ENCODE results near the gene COL24A1. TPM values are rescaled to one million over a fixed set of nuclear protein-coding genes. Genes with fewer than 3 reads are reported as not detected.

Gene COL24A1
- total and polyA plus RNA-seq, 12 donors = 0.04 to 2.3 (median 0.54) TPM

DNA sequence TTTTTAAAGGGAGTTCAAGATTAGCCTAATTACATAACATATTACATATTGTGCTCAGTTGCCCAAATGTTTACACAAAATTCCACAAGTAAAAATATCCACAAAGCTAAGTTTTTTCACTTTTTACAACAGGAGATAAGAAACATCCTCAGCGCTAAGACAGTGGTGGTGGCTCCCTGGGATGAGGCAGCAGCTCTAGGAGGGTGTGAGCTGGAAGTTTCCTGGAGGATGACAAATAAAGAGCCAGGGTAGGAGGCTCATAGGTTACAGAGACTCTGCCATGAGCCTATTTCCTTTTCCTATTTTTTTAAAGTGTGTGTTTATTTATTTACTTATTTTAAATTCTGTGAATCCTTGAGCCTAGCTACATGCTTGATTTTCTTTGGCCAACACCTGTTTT lies 91.7 kb downstream of the COL24A1 start:
- Histone ChIP-seq H3K9me3 (peaks cover 0 to 6% (median 0%) of the 10 kb centered on the region in 11 donors), H3K4me1 (peaks cover 0 to 8% (median 0%) of the 10 kb centered on the region in 9 donors), H3K36me3 (no peaks in the 10 kb centered on the region), H3K4me3 (no peak overlapping the region), H3K27me3 (no peaks in the 10 kb centered on the region), H3K27ac (no peak overlapping the region)
- TF ChIP-seq, protein P1, sequence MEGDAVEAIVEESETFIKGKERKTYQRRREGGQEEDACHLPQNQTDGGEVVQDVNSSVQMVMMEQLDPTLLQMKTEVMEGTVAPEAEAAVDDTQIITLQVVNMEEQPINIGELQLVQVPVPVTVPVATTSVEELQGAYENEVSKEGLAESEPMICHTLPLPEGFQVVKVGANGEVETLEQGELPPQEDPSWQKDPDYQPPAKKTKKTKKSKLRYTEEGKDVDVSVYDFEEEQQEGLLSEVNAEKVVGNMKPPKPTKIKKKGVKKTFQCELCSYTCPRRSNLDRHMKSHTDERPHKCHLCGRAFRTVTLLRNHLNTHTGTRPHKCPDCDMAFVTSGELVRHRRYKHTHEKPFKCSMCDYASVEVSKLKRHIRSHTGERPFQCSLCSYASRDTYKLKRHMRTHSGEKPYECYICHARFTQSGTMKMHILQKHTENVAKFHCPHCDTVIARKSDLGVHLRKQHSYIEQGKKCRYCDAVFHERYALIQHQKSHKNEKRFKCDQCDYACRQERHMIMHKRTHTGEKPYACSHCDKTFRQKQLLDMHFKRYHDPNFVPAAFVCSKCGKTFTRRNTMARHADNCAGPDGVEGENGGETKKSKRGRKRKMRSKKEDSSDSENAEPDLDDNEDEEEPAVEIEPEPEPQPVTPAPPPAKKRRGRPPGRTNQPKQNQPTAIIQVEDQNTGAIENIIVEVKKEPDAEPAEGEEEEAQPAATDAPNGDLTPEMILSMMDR (IDR thresholded peaks at IDR 0.05) = no peak
- no peak for ATAC-seq
- intact Hi-C loops (cut with DNase I) = no loop called here
- DNase-seq = no peak
- 13 to 20% methylated on average over 1 of the region's 1 CpG for WGBS, 2 donors

GRCh38 chr1:86063721-86064120 lies 92.9 kb downstream of the COL24A1 start:
- H3K9me3 ChIP-seq = no peaks in the 10 kb centered on the region
- 77 to 87% methylated on average over 1 of the region's 1 CpG for WGBS, 2 donors
- TF ChIP-seq, protein P1 (IDR thresholded peaks at IDR 0.05) = no peak
- no peaks in the 10 kb centered on the region for H3K36me3 ChIP-seq
- H3K4me1 ChIP-seq = peaks cover 0 to 8% (median 0%) of the 10 kb centered on the region in 9 donors
- H3K27me3 ChIP-seq = no peaks in the 10 kb centered on the region
- ATAC-seq = no peak
- no peak overlapping the region for H3K27ac ChIP-seq
- intact Hi-C loops (cut with DNase I) = no loop called here
- no peak overlapping the region for H3K4me3 ChIP-seq
- DNase-seq = no peak

DNA sequence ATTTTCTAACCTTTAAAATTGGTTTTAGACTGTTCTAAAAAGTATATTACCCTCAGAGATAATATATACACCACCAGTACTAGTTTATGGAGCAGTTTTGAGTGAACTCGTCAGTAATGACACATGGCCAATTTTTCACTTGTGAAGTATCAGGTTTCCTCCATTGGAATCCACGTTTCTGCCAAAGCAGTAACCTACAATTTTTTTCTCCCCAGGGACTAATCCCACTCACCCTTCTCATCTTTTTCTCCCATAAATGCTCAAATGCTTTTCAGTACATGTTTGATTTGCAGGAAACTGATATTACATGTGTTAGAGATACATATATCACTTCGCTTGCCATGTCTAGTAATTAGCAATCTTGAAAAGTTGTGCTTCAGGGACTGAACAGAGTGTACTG lies 94.1 kb downstream of the COL24A1 start:
- no peaks in the 10 kb centered on the region for H3K27me3 ChIP-seq
- TF ChIP-seq, protein P1 (IDR thresholded peaks at IDR 0.05) = no peak
- no peaks in the 10 kb centered on the region for H3K9me3 ChIP-seq
- intact Hi-C loops (cut with DNase I) = no loop called here
- H3K36me3 ChIP-seq = no peaks in the 10 kb centered on the region
- DNase-seq (no peak), ATAC-seq (no peak)
- no peak overlapping the region for H3K27ac ChIP-seq
- H3K4me1 ChIP-seq = peaks cover 0 to 8% (median 0%) of the 10 kb centered on the region in 9 donors
- 48 to 51% methylated on average over 3 of the region's 3 CpGs for WGBS, 2 donors
- no peak overlapping the region for H3K4me3 ChIP-seq

DNA sequence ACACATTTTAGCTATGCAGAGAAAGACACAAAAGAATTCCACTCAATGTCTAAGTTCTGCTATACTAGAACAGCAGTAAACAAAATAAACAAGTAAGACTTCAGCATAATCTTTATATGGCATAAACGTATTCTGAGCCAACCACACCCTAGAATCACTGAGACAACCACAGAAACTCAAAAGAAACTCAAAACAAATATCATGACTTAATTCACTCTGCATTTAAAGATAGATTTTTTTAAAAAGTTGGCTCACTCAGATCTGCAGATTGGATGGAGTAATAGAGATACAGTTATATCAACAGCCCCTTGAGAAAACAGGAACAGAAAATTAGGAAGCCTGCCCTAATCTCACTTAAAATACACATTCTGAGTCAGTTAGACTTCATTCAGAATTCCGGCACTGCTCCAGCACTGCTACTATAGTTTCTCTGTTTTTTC lies 95.0 kb downstream of the COL24A1 start:
- Histone ChIP-seq H3K36me3 (no peaks in the 10 kb centered on the region), H3K9me3 (no peaks in the 10 kb centered on the region), H3K27ac (peak overlapping the region in 3 of 10 donors; percentile 11 to 29 (median 18)), H3K4me1 (peaks cover 0 to 8% (median 0%) of the 10 kb centered on the region in 9 donors), H3K27me3 (no peaks in the 10 kb centered on the region), H3K4me3 (no peak overlapping the region)
- WGBS, 2 donors = 40 to 52% methylated on average over 2 of the region's 2 CpGs
- TF ChIP-seq, protein P1 (IDR thresholded peaks at IDR 0.05) = no peak
- intact Hi-C loops (cut with DNase I) = no loop called here
- peak in 2 of 8 donors; percentile 31 to 77 for ATAC-seq
- DNase-seq = no peak

All from heart right ventricle (tissue), 16 donors.